Activated CD8-positive, alpha-beta memory T cell treated with anti-CD3 and anti-CD28 coated beads, Interleukin-2, amount 10 ng/mL, durations not matched to agents 7 days and 5 days (primary cell): ENCODE measurements around the gene RFTN1. TPM values are rescaled to one million over a fixed set of nuclear protein-coding genes. Genes with fewer than 3 reads are reported as not detected.
"Not testable (repeated sequence)": the region's sequence is repeated elsewhere in the genome, so short reads cannot be mapped to it uniquely, and the experiment has no call there.

Experiments used
- ATAC-seq: fragments of 150-1000 bp; cut with Tn5 transposase; one replicate; pipeline ENCODE4 v1.10.0; 2021; ENCODE audit warnings: moderate library complexity
- CTCF ChIA-PET: fragments of 350-600 bp; sonication (Branson Sonifier 250); formaldehyde crosslinking; loops from one replicate; lab custom pipeline; 2021; ENCODE audit warnings: antibody characterized with exemption; lab: Charles Lee
- DNase-seq: peaks from one replicate; pipeline ENCODE4 v3.0.0-alpha.2; 2020
- H3K27ac Mint-ChIP-seq: one replicate; pipeline ENCODE4 v1.8.0; 2021; ENCODE audit warnings: mild to moderate bottlenecking, mixed read lengths
- H3K27me3 Mint-ChIP-seq: one replicate; pipeline ENCODE4 v1.8.0; 2021; ENCODE audit warnings: mixed read lengths
- H3K36me3 Mint-ChIP-seq: one replicate; pipeline ENCODE4 v1.8.0; 2021; ENCODE audit warnings: mild to moderate bottlenecking, mixed read lengths
- H3K4me1 Mint-ChIP-seq: one replicate; pipeline ENCODE4 v1.8.0; 2021; ENCODE audit warnings: mixed read lengths
- H3K4me3 Mint-ChIP-seq: one replicate; pipeline ENCODE4 v1.8.0; 2021; ENCODE audit warnings: mild to moderate bottlenecking, moderate library complexity, mixed read lengths
- H3K9me3 Mint-ChIP-seq: one replicate; pipeline ENCODE4 v1.8.0; 2022; ENCODE audit warnings: low read depth, mixed read lengths
- total RNA-seq, 2 experiments: library from RNA; stranded (reverse); gene quantifications; one replicate each; pipeline ENCODE4 v1.2.3, GENCODE V29; 2021

RFTN1 gene
- total RNA-seq, 2 experiments from 2014 or later = 78.0 to 96.7 TPM

- Mint-ChIP-seq H3K27ac (peak overlapping the region; percentile 25), H3K4me3 (no peak overlapping the region), H3K27me3 (no peaks in the 10 kb centered on the region), H3K9me3 (no peaks in the 10 kb centered on the region), H3K4me1 (peaks cover 64% of the 10 kb centered on the region), H3K36me3 (peaks cover 50% of the 10 kb centered on the region)
- CTCF ChIA-PET = interaction anchor here (0.8 to 1.4 kb wide), 2 partner anchors 12 to 16 kb away, joined by 3 to 5 read pairs; no protein-coding TSS in a partner anchor
- ATAC-seq (no peak), DNase-seq (no peak)
Measured at GRCh38 chr3:16500093-16500492, 13.4 kb downstream of the RFTN1 start.

- peaks cover 64% of the 10 kb centered on the region for H3K4me1 Mint-ChIP-seq
- no peak overlapping the region for H3K27ac Mint-ChIP-seq
- no peak for ATAC-seq
- H3K9me3 Mint-ChIP-seq = no peaks in the 10 kb centered on the region
- H3K36me3 Mint-ChIP-seq = peaks cover 43% of the 10 kb centered on the region
- no peaks in the 10 kb centered on the region for H3K27me3 Mint-ChIP-seq
- no peak overlapping the region for H3K4me3 Mint-ChIP-seq
- CTCF ChIA-PET = interaction anchor here (0.8 kb wide), 1 partner anchor 15 kb away, joined by 3 read pairs; no protein-coding TSS in a partner anchor
- DNase-seq = no peak
Measured at GRCh38 chr3:16499351-16499750, 14.1 kb downstream of the RFTN1 start.

GRCh38 chr3:16498130-16498890 lies 15.2 kb downstream of the RFTN1 start:
- H3K36me3 Mint-ChIP-seq = peaks cover 38% of the 10 kb centered on the region
- no peaks in the 10 kb centered on the region for H3K9me3 Mint-ChIP-seq
- no peak overlapping the region for H3K27ac Mint-ChIP-seq
- ATAC-seq = no peak
- peaks cover 56% of the 10 kb centered on the region for H3K4me1 Mint-ChIP-seq
- CTCF ChIA-PET = interaction anchor here (2.5 kb wide), 1 partner anchor 14 kb away, joined by 10 read pairs; the partner anchor contains the start of gene RFTN1
- DNase-seq = no peak
- H3K27me3 Mint-ChIP-seq = no peaks in the 10 kb centered on the region
- H3K4me3 Mint-ChIP-seq = no peak overlapping the region

- peaks cover 42% of the 10 kb centered on the region for H3K36me3 Mint-ChIP-seq
- H3K27me3 Mint-ChIP-seq = no peaks in the 10 kb centered on the region
- CTCF ChIA-PET = interaction anchor here (1.0 to 2.5 kb wide), 3 partner anchors 9 to 16 kb away, joined by 3 to 10 read pairs (median 8); partner anchors contain the start of gene RFTN1
- peaks cover 53% of the 10 kb centered on the region for H3K4me1 Mint-ChIP-seq
- no peak overlapping the region for H3K4me3 Mint-ChIP-seq
- no peak for DNase-seq
- peak overlapping the region; percentile 10 for H3K27ac Mint-ChIP-seq
- H3K9me3 Mint-ChIP-seq = no peaks in the 10 kb centered on the region
- peak; percentile 57 for ATAC-seq
Measured at GRCh38 chr3:16496408-16497222, 16.9 kb downstream of the RFTN1 start.

- H3K27me3 Mint-ChIP-seq = no peaks in the 10 kb centered on the region
- ATAC-seq (peak; percentile 16), DNase-seq (no peak)
- no peak overlapping the region for H3K4me3 Mint-ChIP-seq
- no peaks in the 10 kb centered on the region for H3K9me3 Mint-ChIP-seq
- peak overlapping the region; percentile 10 for H3K27ac Mint-ChIP-seq
- peaks cover 47% of the 10 kb centered on the region for H3K36me3 Mint-ChIP-seq
- H3K4me1 Mint-ChIP-seq = peaks cover 57% of the 10 kb centered on the region
- CTCF ChIA-PET = interaction anchor here (1.0 to 2.5 kb wide), 3 partner anchors 10 to 17 kb away, joined by 3 to 10 read pairs (median 8); partner anchors contain the start of gene RFTN1
Measured at GRCh38 chr3:16496008-16496407, 17.5 kb downstream of the RFTN1 start.

- H3K4me3 Mint-ChIP-seq = no peak overlapping the region
- CTCF ChIA-PET = interaction anchor here (2.0 kb wide), 1 partner anchor 13 kb away, joined by 8 read pairs; no protein-coding TSS in a partner anchor
Measured at GRCh38 chr3:16494814-16495431, 18.6 kb downstream of the RFTN1 start.

GRCh38 chr3:16494094-16494493 lies 19.4 kb downstream of the RFTN1 start:
- Mint-ChIP-seq H3K36me3 (peaks cover 47% of the 10 kb centered on the region), H3K4me3 (no peak overlapping the region), H3K27me3 (no peaks in the 10 kb centered on the region), H3K9me3 (no peaks in the 10 kb centered on the region), H3K27ac (no peak overlapping the region), H3K4me1 (peaks cover 56% of the 10 kb centered on the region)
- no peak for DNase-seq
- ATAC-seq = no peak
- CTCF ChIA-PET = no interaction called here

More at GRCh38 chr3:16494814-16495431, 18.6 kb downstream of the RFTN1 start:
- Mint-ChIP-seq H3K27me3 (no peaks in the 10 kb centered on the region), H3K27ac (no peak overlapping the region), H3K9me3 (no peaks in the 10 kb centered on the region), H3K4me1 (peaks cover 56% of the 10 kb centered on the region), H3K36me3 (peaks cover 46% of the 10 kb centered on the region)
- no peak for DNase-seq
- ATAC-seq = no peak

GRCh38 chr3:16490062-16490619 lies 23.4 kb downstream of the RFTN1 start:
- Mint-ChIP-seq H3K9me3 (no peaks in the 10 kb centered on the region), H3K27ac (no peak overlapping the region), H3K4me1 (peaks cover 32% of the 10 kb centered on the region), H3K36me3 (peaks cover 61% of the 10 kb centered on the region), H3K4me3 (no peak overlapping the region), H3K27me3 (no peaks in the 10 kb centered on the region)
- CTCF ChIA-PET = no interaction called here
- ATAC-seq (no peak), DNase-seq (no peak)

- H3K27ac Mint-ChIP-seq, DNase-seq, H3K27me3 Mint-ChIP-seq, ATAC-seq, CTCF ChIA-PET, H3K4me3 Mint-ChIP-seq, H3K9me3 Mint-ChIP-seq: not testable (repeated sequence)
- Mint-ChIP-seq H3K36me3 (peaks cover 62% of the 10 kb centered on the region), H3K4me1 (peaks cover 26% of the 10 kb centered on the region)
Measured at GRCh38 chr3:16489326-16490061, 24.0 kb downstream of the RFTN1 start.

GRCh38 chr3:16488637-16489036 lies 24.9 kb downstream of the RFTN1 start:
- no peak for DNase-seq
- Mint-ChIP-seq H3K9me3 (no peaks in the 10 kb centered on the region), H3K36me3 (peaks cover 66% of the 10 kb centered on the region), H3K4me1 (peaks cover 30% of the 10 kb centered on the region), H3K27ac (peak overlapping the region; percentile 2), H3K27me3 (no peaks in the 10 kb centered on the region), H3K4me3 (no peak overlapping the region)
- CTCF ChIA-PET = no interaction called here
- no peak for ATAC-seq

GRCh38 chr3:16487511-16488175 lies 25.9 kb downstream of the RFTN1 start:
- H3K36me3 Mint-ChIP-seq = peaks cover 65% of the 10 kb centered on the region
- CTCF ChIA-PET = no interaction called here
- no peaks in the 10 kb centered on the region for H3K27me3 Mint-ChIP-seq
- no peaks in the 10 kb centered on the region for H3K9me3 Mint-ChIP-seq
- no peak overlapping the region for H3K27ac Mint-ChIP-seq
- peaks cover 40% of the 10 kb centered on the region for H3K4me1 Mint-ChIP-seq
- H3K4me3 Mint-ChIP-seq = no peak overlapping the region
- ATAC-seq (no peak), DNase-seq (no peak)

GRCh38 chr3:16486951-16487480 lies 26.5 kb downstream of the RFTN1 start:
- Mint-ChIP-seq H3K4me1 (peaks cover 46% of the 10 kb centered on the region), H3K27me3 (no peaks in the 10 kb centered on the region), H3K9me3 (no peaks in the 10 kb centered on the region), H3K36me3 (peaks cover 58% of the 10 kb centered on the region), H3K4me3 (no peak overlapping the region), H3K27ac (no peak overlapping the region)
- CTCF ChIA-PET = no interaction called here
- ATAC-seq = no peak
- no peak for DNase-seq
